DND-41 (cell line): ENCODE measurements around the gene EIPR1.

ENCODE experiments used
- CTCF ChIP-seq: IDR thresholded peaks from 2 replicates; pipeline ENCODE4 v1.5.1; 2012; ENCODE audit warnings: borderline replicate concordance, low read length, moderate library complexity, mild to moderate bottlenecking; ENCODE audit not compliant: poor library complexity, severe bottlenecking; ENCODE audit errors: extremely low read depth
- EZH2 ChIP-seq: IDR thresholded peaks from 3 replicates; pipeline ENCODE4 v1.6.1; 2012; ENCODE audit warnings: borderline replicate concordance, low read depth, mild to moderate bottlenecking, moderate library complexity, low read length, inconsistent platforms; ENCODE audit not compliant: severe bottlenecking

GRCh38 chr2:3376821-3377220 is 797 bp downstream of the EIPR1 start:
- TF ChIP-seq CTCF: no peak
- no peak for TF ChIP-seq EZH2
